ENCODE data around the gene GCC1.

The GCC1 gene

GRCh38 chr7:127600885-127601284 lies 15.5 kb upstream of the GCC1 start:
- H3K9me3 ChIP-seq (ENCODE audit: insufficient read depth, low read length), result no peaks in the 10 kb centered on the region
- TF ChIP-seq YY1 (IDR thresholded peaks at IDR 0.05; ENCODE audit: insufficient read depth, insufficient read length) (no peak), SUZ12 (IDR thresholded peaks at IDR 0.05; ENCODE audit: extremely low read depth, insufficient read depth, insufficient read length) (no peak), ZNF274 (IDR thresholded peaks at IDR 0.05; ENCODE audit: low read depth, low read length) (no peak)
- no peak overlapping the region for H3K9ac ChIP-seq (ENCODE audit: insufficient read length, low read depth)
- H3K36me3 ChIP-seq (ENCODE audit: insufficient read depth, insufficient read length, low read length), result no peaks in the 10 kb centered on the region
- DNase-seq (ENCODE audit: low read depth, low spot score), result no peak
- no peaks in the 10 kb centered on the region for H3K4me1 ChIP-seq (ENCODE audit: insufficient read depth, insufficient read length)
- H3K27me3 ChIP-seq (ENCODE audit: insufficient read depth, insufficient read length), result no peaks in the 10 kb centered on the region
- no peak overlapping the region for H3K4me3 ChIP-seq (ENCODE audit: insufficient read length, low read depth)

GRCh38 chr7:127598318-127598717 lies 12.9 kb upstream of the GCC1 start:
- no peak for DNase-seq (ENCODE audit: low read depth, low spot score)
- H3K27me3 ChIP-seq (ENCODE audit: insufficient read depth, insufficient read length), result no peaks in the 10 kb centered on the region
- no peaks in the 10 kb centered on the region for H3K4me1 ChIP-seq (ENCODE audit: insufficient read depth, insufficient read length)
- TF ChIP-seq ZNF274 (IDR thresholded peaks at IDR 0.05; ENCODE audit: low read depth, low read length), result no peak
- no peak for TF ChIP-seq SUZ12 (IDR thresholded peaks at IDR 0.05; ENCODE audit: extremely low read depth, insufficient read depth, insufficient read length)
- TF ChIP-seq YY1 (IDR thresholded peaks at IDR 0.05; ENCODE audit: insufficient read depth, insufficient read length), result no peak
- no peak overlapping the region for H3K4me3 ChIP-seq (ENCODE audit: insufficient read length, low read depth)
- no peak overlapping the region for H3K9ac ChIP-seq (ENCODE audit: insufficient read length, low read depth)
- H3K36me3 ChIP-seq (ENCODE audit: insufficient read depth, insufficient read length, low read length), result no peaks in the 10 kb centered on the region
- no peaks in the 10 kb centered on the region for H3K9me3 ChIP-seq (ENCODE audit: insufficient read depth, low read length)

DNA sequence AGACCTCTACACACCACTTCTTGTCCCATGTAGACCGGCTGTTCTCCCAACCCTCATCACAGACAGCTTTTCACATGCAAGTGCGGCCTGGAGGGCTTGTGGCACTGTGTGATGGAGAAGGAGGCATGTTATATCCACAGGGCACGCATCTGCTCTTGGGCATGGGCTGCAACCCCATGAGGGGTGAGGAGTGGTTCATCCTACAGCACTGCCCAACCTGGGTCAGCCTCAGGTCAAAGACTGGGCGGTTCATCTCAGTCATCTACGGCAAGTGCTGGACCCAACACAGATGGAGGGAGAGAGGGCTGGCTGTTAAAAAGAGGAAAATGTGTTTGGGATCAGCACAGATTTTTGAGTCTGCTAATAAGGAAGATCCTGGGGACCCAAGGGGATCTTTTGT lies 10.3 kb upstream of the GCC1 start:
- Histone ChIP-seq H3K36me3 (ENCODE audit: insufficient read depth, insufficient read length, low read length) (peaks cover 12% of the 10 kb centered on the region), H3K27me3 (ENCODE audit: insufficient read depth, insufficient read length) (no peaks in the 10 kb centered on the region), H3K9ac (ENCODE audit: insufficient read length, low read depth) (no peak overlapping the region), H3K4me1 (ENCODE audit: insufficient read depth, insufficient read length) (no peaks in the 10 kb centered on the region), H3K9me3 (ENCODE audit: insufficient read depth, low read length) (no peaks in the 10 kb centered on the region), H3K4me3 (ENCODE audit: insufficient read length, low read depth) (no peak overlapping the region)
- no peak for DNase-seq (ENCODE audit: low read depth, low spot score)
- TF ChIP-seq YY1 (IDR thresholded peaks at IDR 0.05; ENCODE audit: insufficient read depth, insufficient read length) (no peak), ZNF274 (IDR thresholded peaks at IDR 0.05; ENCODE audit: low read depth, low read length) (no peak), SUZ12 (IDR thresholded peaks at IDR 0.05; ENCODE audit: extremely low read depth, insufficient read depth, insufficient read length) (no peak)

DNA sequence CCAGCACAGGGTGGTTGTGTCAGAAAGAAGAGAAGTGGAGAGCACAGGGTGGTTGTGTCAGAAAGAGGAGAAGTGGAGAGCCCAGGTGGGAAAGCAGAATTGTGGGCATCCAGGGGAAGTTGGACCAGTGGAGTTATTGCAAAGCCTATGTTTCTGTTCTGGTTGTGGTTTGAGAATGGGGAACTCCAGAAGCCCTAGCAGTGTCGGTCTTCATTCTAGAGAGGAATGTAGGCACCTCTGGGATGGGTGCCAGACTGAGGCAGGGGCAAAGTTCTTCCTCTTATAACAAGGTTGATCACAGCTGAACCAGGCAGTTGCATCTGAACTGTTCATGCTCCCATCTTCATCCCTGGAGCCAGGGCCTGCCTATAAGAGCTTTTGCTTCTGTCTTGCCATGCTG lies 9.1 kb upstream of the GCC1 start:
- Histone ChIP-seq H3K9me3 (ENCODE audit: insufficient read depth, low read length) (no peaks in the 10 kb centered on the region), H3K4me1 (ENCODE audit: insufficient read depth, insufficient read length) (no peaks in the 10 kb centered on the region), H3K36me3 (ENCODE audit: insufficient read depth, insufficient read length, low read length) (peaks cover 21% of the 10 kb centered on the region), H3K27me3 (ENCODE audit: insufficient read depth, insufficient read length) (no peaks in the 10 kb centered on the region), H3K4me3 (ENCODE audit: insufficient read length, low read depth) (no peak overlapping the region), H3K9ac (ENCODE audit: insufficient read length, low read depth) (no peak overlapping the region)
- TF ChIP-seq YY1 (IDR thresholded peaks at IDR 0.05; ENCODE audit: insufficient read depth, insufficient read length) (no peak), SUZ12 (IDR thresholded peaks at IDR 0.05; ENCODE audit: extremely low read depth, insufficient read depth, insufficient read length) (no peak), ZNF274 (IDR thresholded peaks at IDR 0.05; ENCODE audit: low read depth, low read length) (no peak)
- DNase-seq (ENCODE audit: low read depth, low spot score), result no peak

GRCh38 chr7:127592550-127592949 lies 7.2 kb upstream of the GCC1 start:
- Histone ChIP-seq H3K9me3 (ENCODE audit: insufficient read depth, low read length) (no peaks in the 10 kb centered on the region), H3K4me3 (ENCODE audit: insufficient read length, low read depth) (no peak overlapping the region), H3K4me1 (ENCODE audit: insufficient read depth, insufficient read length) (no peaks in the 10 kb centered on the region), H3K36me3 (ENCODE audit: insufficient read depth, insufficient read length, low read length) (peaks cover 23% of the 10 kb centered on the region), H3K9ac (ENCODE audit: insufficient read length, low read depth) (no peak overlapping the region), H3K27me3 (ENCODE audit: insufficient read depth, insufficient read length) (peaks cover 5% of the 10 kb centered on the region)
- TF ChIP-seq YY1 (IDR thresholded peaks at IDR 0.05; ENCODE audit: insufficient read depth, insufficient read length), result no peak
- no peak for DNase-seq (ENCODE audit: low read depth, low spot score)

DNA sequence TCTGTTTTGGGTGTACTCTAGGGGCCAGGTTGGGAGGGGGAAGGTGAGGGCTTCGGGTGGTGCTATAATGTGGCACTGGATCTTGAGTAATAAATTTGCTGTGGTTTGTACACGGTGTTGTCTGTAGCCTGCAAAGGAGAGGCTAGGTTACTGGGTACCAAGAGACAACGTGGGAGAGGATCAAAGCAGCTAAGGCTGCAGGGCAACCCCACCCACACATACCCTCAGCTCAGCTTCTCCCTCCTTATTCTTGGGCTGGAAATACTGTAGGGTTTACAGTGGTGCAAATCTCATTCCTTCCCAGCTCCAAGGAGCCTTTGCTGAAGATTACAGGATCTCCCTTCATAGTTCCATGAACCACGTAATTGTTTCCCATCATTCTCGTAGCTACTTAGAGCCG lies 6.2 kb upstream of the GCC1 start:
- H3K9me3 ChIP-seq (ENCODE audit: insufficient read depth, low read length), result no peaks in the 10 kb centered on the region

GRCh38 chr7:127591189-127591588 lies 5.8 kb upstream of the GCC1 start:
- Histone ChIP-seq H3K9ac (ENCODE audit: insufficient read length, low read depth) (no peak overlapping the region), H3K36me3 (ENCODE audit: insufficient read depth, insufficient read length, low read length) (peaks cover 23% of the 10 kb centered on the region), H3K4me1 (ENCODE audit: insufficient read depth, insufficient read length) (no peaks in the 10 kb centered on the region), H3K27me3 (ENCODE audit: insufficient read depth, insufficient read length) (peaks cover 18% of the 10 kb centered on the region), H3K9me3 (ENCODE audit: insufficient read depth, low read length) (peaks cover 2% of the 10 kb centered on the region; the same call in 1 of the 2 replicates), H3K4me3 (ENCODE audit: insufficient read length, low read depth) (no peak overlapping the region)
- TF ChIP-seq YY1 (IDR thresholded peaks at IDR 0.05; ENCODE audit: insufficient read depth, insufficient read length) (no peak), ZNF274 (IDR thresholded peaks at IDR 0.05; ENCODE audit: low read depth, low read length) (no peak), SUZ12 (IDR thresholded peaks at IDR 0.05; ENCODE audit: extremely low read depth, insufficient read depth, insufficient read length) (no peak)
- DNase-seq (ENCODE audit: low read depth, low spot score), result no peak

More for the DNA sequence above, 6.2 kb upstream of the GCC1 start:
- Histone ChIP-seq H3K4me3 (ENCODE audit: insufficient read length, low read depth) (no peak overlapping the region), H3K36me3 (ENCODE audit: insufficient read depth, insufficient read length, low read length) (peaks cover 23% of the 10 kb centered on the region), H3K9ac (ENCODE audit: insufficient read length, low read depth) (no peak overlapping the region), H3K4me1 (ENCODE audit: insufficient read depth, insufficient read length) (no peaks in the 10 kb centered on the region), H3K27me3 (ENCODE audit: insufficient read depth, insufficient read length) (peaks cover 14% of the 10 kb centered on the region)
- no peak for DNase-seq (ENCODE audit: low read depth, low spot score)
- TF ChIP-seq ZNF274 (IDR thresholded peaks at IDR 0.05; ENCODE audit: low read depth, low read length), result no peak
- TF ChIP-seq SUZ12 (IDR thresholded peaks at IDR 0.05; ENCODE audit: extremely low read depth, insufficient read depth, insufficient read length), result no peak
- TF ChIP-seq YY1 (IDR thresholded peaks at IDR 0.05; ENCODE audit: insufficient read depth, insufficient read length), result no peak

- H3K4me1 ChIP-seq (ENCODE audit: insufficient read depth, insufficient read length), result peaks cover under 1% of the 10 kb centered on the region
- DNase-seq (ENCODE audit: low read depth, low spot score), result no peak
- TF ChIP-seq SUZ12 (IDR thresholded peaks at IDR 0.05; ENCODE audit: extremely low read depth, insufficient read depth, insufficient read length) (no peak), YY1 (IDR thresholded peaks at IDR 0.05; ENCODE audit: insufficient read depth, insufficient read length) (no peak), ZNF274 (IDR thresholded peaks at IDR 0.05; ENCODE audit: low read depth, low read length) (no peak)
- H3K9ac ChIP-seq (ENCODE audit: insufficient read length, low read depth), result no peak overlapping the region
- H3K4me3 ChIP-seq (ENCODE audit: insufficient read length, low read depth), result no peak overlapping the region
- peaks cover 23% of the 10 kb centered on the region for H3K36me3 ChIP-seq (ENCODE audit: insufficient read depth, insufficient read length, low read length)
- H3K9me3 ChIP-seq (ENCODE audit: insufficient read depth, low read length), result peaks cover 6% of the 10 kb centered on the region; the same call in 1 of the 2 replicates
- H3K27me3 ChIP-seq (ENCODE audit: insufficient read depth, insufficient read length), result peaks cover 24% of the 10 kb centered on the region
These were observed 4.5 kb upstream of the GCC1 start for GRCh38 chr7:127589896-127590295.

Measured in NT2/D1 (cell line).